Hepatocyte (in vitro differentiated cells): ENCODE data around the gene RGN.

Experiments used
- CTCF ChIP-seq: fragments of 200-600 bp; sonication (generic); IDR thresholded peaks from 2 replicates; pipeline ENCODE4 v1.5.1; 2016; ENCODE audit warnings: antibody characterized with exemption, mild to moderate bottlenecking; ENCODE audit not compliant: poor library complexity
- EZH2 ChIP-seq: fragments of 200-600 bp; sonication (generic); IDR thresholded peaks from 2 replicates; pipeline ENCODE4 v1.6.1; 2016; ENCODE audit warnings: antibody characterized with exemption, mild to moderate bottlenecking, borderline replicate concordance
- EZH2phosphoT487 ChIP-seq: fragments of 200-600 bp; sonication (generic); IDR thresholded peaks from one replicate; pipeline ENCODE4 v1.6.1; 2018; ENCODE audit warnings: antibody characterized with exemption, mild to moderate bottlenecking, low read depth, moderate library complexity; ENCODE audit not compliant: unreplicated experiment, severe bottlenecking

GRCh38 chrX:47068214-47068613, 10.0 kb upstream of the RGN start:
- TF ChIP-seq CTCF (no peak), EZH2phosphoT487 (no peak), EZH2 (no peak)
